GM12874 (cell line): ENCODE data around the gene PCDHGB4.

Experiments
- CTCF ChIP-seq: IDR thresholded peaks from 2 replicates; pipeline ENCODE4 v1.5.1; 2011; ENCODE audit warnings: low read depth, mild to moderate bottlenecking, control low read depth, low read length, moderate library complexity; ENCODE audit not compliant: insufficient read depth

PCDHGB4 gene

GRCh38 chr5:141413540-141414069 lies 26.1 kb downstream of the PCDHGB4 start:
- no peak for TF ChIP-seq CTCF

- TF ChIP-seq CTCF, result peak; percentile 89
These were observed 30.1 kb downstream of the PCDHGB4 start, which contains the start of gene PCDHGB7 for GRCh38 chr5:141417494-141418172. TSS of gene PCDHGB7 (plus strand) at chr5:141417677. CDS start at chr5:141417860, 183 bp downstream.

DNA sequence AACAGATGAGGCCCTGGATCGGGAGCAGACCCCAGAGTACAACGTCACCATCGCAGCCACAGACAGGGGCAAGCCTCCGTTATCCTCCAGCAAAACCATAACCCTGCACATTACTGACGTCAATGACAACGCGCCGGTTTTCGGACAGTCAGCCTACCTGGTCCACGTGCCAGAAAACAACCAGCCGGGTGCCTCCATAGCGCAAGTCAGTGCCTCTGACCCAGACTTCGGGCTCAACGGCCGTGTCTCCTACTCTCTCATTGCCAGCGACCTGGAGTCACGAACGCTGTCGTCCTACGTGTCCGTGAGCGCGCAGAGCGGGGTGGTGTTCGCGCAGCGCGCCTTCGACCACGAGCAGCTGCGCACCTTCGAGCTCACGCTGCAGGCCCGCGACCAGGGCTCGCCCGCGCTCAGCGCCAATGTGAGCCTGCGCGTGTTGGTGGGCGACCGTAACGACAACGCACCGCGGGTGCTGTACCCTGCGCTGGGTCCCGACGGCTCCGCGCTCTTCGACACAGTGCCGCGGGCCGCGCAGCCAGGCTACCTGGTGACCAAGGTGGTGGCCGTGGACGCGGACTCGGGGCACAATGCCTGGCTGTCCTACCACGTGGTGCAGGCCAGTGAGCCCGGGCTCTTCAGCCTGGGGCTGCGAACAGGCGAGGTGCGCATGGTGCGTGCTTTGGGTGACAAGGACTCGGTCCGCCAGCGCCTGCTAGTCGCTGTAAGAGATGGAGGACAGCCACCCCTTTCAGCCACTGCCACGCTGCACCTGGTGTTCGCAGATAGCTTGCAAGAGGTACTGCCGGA lies 31.8 kb downstream of the PCDHGB4 start:
- TF ChIP-seq CTCF, result no peak

- TF ChIP-seq CTCF, result peak; percentile 75
These were observed 33.5 kb downstream of the PCDHGB4 start, which contains the start of gene PCDHGA11 for GRCh38 chr5:141420855-141421488. TSS of gene PCDHGA11 (plus strand) at chr5:141421051. CDS start at chr5:141421228, 177 bp downstream.

GRCh38 chr5:141421489-141421855 lies 34.0 kb downstream of the PCDHGB4 start:
- TF ChIP-seq CTCF, result no peak

DNA sequence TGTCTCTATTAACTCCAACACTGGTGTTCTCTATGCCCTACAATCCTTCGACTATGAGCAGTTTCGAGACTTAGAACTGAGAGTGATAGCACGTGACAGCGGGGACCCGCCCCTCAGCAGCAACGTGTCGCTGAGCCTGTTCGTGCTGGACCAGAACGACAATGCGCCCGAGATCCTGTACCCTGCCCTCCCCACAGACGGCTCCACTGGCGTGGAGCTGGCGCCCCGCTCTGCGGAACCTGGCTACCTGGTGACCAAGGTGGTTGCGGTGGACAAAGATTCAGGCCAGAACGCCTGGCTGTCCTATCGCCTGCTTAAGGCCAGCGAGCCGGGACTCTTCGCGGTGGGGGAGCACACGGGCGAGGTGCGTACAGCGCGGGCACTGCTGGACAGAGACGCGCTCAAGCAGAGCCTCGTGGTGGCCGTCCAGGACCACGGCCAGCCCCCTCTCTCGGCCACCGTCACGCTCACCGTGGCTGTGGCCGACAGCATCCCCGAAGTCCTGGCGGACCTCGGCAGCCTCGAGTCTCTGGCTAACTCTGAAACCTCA lies 35.3 kb downstream of the PCDHGB4 start:
- no peak for TF ChIP-seq CTCF
